ENCODE data around the gene CDRT4.

GRCh38 chr17:15508466-15508865, 41.0 kb upstream of the CDRT4 start:
- TF ChIP-seq CTCF (IDR thresholded peaks at IDR 0.05) (no peak), POLR2A (IDR thresholded peaks at IDR 0.05) (no peak)
